Dermis microvascular lymphatic vessel endothelial cell (primary cell): ENCODE data around the gene ACAP2. TPM values are rescaled to one million over a fixed set of nuclear protein-coding genes. Genes with fewer than 3 reads are reported as not detected.
"Not testable (repeated sequence)": the region's sequence is repeated elsewhere in the genome, so short reads cannot be mapped to it uniquely, and the experiment has no call there.

Experiments
- DNase-seq, 2 donors: peaks; one replicate each; pipeline versions ENCODE4 v3.0.0 to v3.0.0-alpha.2; 2010; ENCODE audit warnings: low read depth in 2 of 2
- total RNA-seq: library from RNA; depleted of rRNA; stranded (reverse); fragments of >200 nt; gene quantifications from 2 replicates; pipeline ENCODE4 v1.2.1, GENCODE V29; 2014

ACAP2 gene
- 35.0 and 36.2 TPM in 2 replicates for total RNA-seq

GRCh38 chr3:195442573-195443390 is at the start of gene ACAP2:
Gene ACAP2 (minus strand): TSS chr3:195443020. CDS start chr3:195442847, 173 bp downstream.
- peak; percentile 94 to 100 for DNase-seq

- DNase-seq: no peak
Measured at GRCh38 chr3:195475614-195476013, 32.8 kb upstream of the ACAP2 start.

- not testable (repeated sequence) for DNase-seq
Measured at GRCh38 chr3:195475116-195475515, 32.3 kb upstream of the ACAP2 start.

- DNase-seq: no peak
Measured at GRCh38 chr3:195468841-195469240, 26.0 kb upstream of the ACAP2 start.

- DNase-seq: no peak
Measured at GRCh38 chr3:195468391-195468776, 25.6 kb upstream of the ACAP2 start.

- no peak for DNase-seq
Measured at GRCh38 chr3:195467641-195468390, 25.0 kb upstream of the ACAP2 start.

- no peak for DNase-seq
Measured at GRCh38 chr3:195466251-195466650, 23.4 kb upstream of the ACAP2 start.

GRCh38 chr3:195462922-195463321 is 20.1 kb upstream of the ACAP2 start:
- not testable (repeated sequence) for DNase-seq

- no peak for DNase-seq
Measured at GRCh38 chr3:195462308-195462610, 19.4 kb upstream of the ACAP2 start.

- no peak for DNase-seq
Measured at GRCh38 chr3:195461594-195462307, 18.9 kb upstream of the ACAP2 start.

- DNase-seq: no peak
Measured at GRCh38 chr3:195460091-195460713, 17.4 kb upstream of the ACAP2 start.

- peak in 1 of 2 donors; percentile 7 for DNase-seq
Measured at GRCh38 chr3:195458316-195458717, 15.5 kb upstream of the ACAP2 start.

GRCh38 chr3:195455789-195456188 is 13.0 kb upstream of the ACAP2 start:
- no peak for DNase-seq

- no peak for DNase-seq
Measured at GRCh38 chr3:195453236-195453635, 10.4 kb upstream of the ACAP2 start.

GRCh38 chr3:195451373-195452015 is 8.7 kb upstream of the ACAP2 start:
- DNase-seq: no peak

- DNase-seq: no peak
Measured at GRCh38 chr3:195450731-195451229, 8.0 kb upstream of the ACAP2 start.

- DNase-seq: no peak
Measured at GRCh38 chr3:195448205-195448875, 5.5 kb upstream of the ACAP2 start.

GRCh38 chr3:195447201-195447600 is 4.4 kb upstream of the ACAP2 start:
- DNase-seq: no peak

- DNase-seq: no peak
Measured at GRCh38 chr3:195446359-195446758, 3.5 kb upstream of the ACAP2 start.

GRCh38 chr3:195445885-195446284 is 3.1 kb upstream of the ACAP2 start:
- DNase-seq: no peak
